Bronchial epithelial cell (primary cell): Measurements from ENCODE around the gene IGIP. TPM values are rescaled to one million over a fixed set of nuclear protein-coding genes. Genes with fewer than 3 reads are reported as not detected.

Experiments
- DNase-seq: peaks from one replicate; pipeline ENCODE4 v3.0.0-alpha.2; 2010; ENCODE audit warnings: low read depth
- FAIRE-seq: peaks from 2 replicates; lab custom pipeline; 2011; peaks lifted over from hg19 to GRCh38; lab: Jason Lieb, UNC
- H3K27me3 ChIP-seq: 2 replicates; pipeline ENCODE4 v1.5.1; 2011; ENCODE audit warnings: low read length; ENCODE audit not compliant: control insufficient read depth, insufficient read depth
- H3K36me3 ChIP-seq: 2 replicates; pipeline ENCODE4 v1.5.1; 2011; ENCODE audit warnings: low read length; ENCODE audit not compliant: control insufficient read depth, insufficient read depth
- H3K4me3 ChIP-seq: 2 replicates; pipeline ENCODE4 v1.5.1; 2011; ENCODE audit warnings: mild to moderate bottlenecking, low read depth, low read length, control low read depth
- total RNA-seq: library from RNA; depleted of rRNA; stranded (reverse); fragments of >200 nt; gene quantifications from 2 replicates; pipeline ENCODE4 v1.2.1, GENCODE V29; 2014
- TF ChIP-seq, protein P1 (sequence below): IDR thresholded peaks from 2 replicates; pipeline ENCODE4 v1.5.1; 2011; ENCODE audit warnings: mild to moderate bottlenecking, moderate library complexity, low read length, control low read depth, inconsistent platforms; ENCODE audit not compliant: insufficient read depth, severe bottlenecking

Gene IGIP
- total RNA-seq, 1 donor from 2014 or later: 5.3 TPM

DNA sequence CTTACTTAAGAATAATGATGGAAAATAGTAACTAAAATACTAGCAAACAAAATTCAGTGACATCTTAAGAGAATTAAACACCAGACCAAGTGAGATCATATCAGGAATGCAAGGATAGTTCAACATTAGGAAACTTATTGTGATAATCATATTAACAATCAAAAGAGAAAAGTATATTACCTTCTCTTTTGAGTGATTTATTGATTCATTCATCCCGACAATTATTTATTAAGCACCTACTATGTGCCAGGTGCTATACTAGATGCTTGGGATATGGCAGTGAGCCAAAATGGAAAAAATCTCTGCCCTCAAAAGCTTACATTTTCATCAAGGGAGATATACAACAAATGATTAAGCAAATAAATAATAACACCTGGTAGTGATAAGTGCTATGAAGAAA, 35.5 kb upstream of the IGIP start:
- Histone ChIP-seq H3K27me3 (no peaks in the 10 kb centered on the region), H3K4me3 (no peak overlapping the region), H3K36me3 (no peaks in the 10 kb centered on the region)
- no peak for FAIRE-seq
- TF ChIP-seq, protein P1, sequence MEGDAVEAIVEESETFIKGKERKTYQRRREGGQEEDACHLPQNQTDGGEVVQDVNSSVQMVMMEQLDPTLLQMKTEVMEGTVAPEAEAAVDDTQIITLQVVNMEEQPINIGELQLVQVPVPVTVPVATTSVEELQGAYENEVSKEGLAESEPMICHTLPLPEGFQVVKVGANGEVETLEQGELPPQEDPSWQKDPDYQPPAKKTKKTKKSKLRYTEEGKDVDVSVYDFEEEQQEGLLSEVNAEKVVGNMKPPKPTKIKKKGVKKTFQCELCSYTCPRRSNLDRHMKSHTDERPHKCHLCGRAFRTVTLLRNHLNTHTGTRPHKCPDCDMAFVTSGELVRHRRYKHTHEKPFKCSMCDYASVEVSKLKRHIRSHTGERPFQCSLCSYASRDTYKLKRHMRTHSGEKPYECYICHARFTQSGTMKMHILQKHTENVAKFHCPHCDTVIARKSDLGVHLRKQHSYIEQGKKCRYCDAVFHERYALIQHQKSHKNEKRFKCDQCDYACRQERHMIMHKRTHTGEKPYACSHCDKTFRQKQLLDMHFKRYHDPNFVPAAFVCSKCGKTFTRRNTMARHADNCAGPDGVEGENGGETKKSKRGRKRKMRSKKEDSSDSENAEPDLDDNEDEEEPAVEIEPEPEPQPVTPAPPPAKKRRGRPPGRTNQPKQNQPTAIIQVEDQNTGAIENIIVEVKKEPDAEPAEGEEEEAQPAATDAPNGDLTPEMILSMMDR: no peak
- no peak for DNase-seq

DNA sequence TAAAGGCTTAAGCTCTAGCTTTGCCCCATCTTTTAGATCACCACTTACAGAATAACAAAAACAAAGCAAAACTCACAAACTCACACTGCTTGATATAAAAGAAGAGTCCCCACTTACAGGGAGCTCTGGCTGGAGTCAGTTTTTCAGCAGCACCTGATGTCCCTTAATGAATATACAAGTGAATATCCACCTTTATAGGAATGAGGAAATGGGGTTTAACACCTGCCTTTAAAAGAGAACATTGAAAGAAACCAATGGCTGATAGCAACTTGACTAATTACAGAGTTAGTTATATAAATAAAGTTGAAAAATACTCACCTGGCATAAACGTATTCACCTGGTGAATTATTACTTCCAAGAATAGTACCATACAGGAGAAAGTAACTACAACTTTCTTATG, 32.6 kb upstream of the IGIP start:
- TF ChIP-seq, protein P1: no peak
- no peaks in the 10 kb centered on the region for H3K27me3 ChIP-seq
- DNase-seq (no peak), FAIRE-seq (no peak)
- no peak overlapping the region for H3K4me3 ChIP-seq
- no peaks in the 10 kb centered on the region for H3K36me3 ChIP-seq

DNA sequence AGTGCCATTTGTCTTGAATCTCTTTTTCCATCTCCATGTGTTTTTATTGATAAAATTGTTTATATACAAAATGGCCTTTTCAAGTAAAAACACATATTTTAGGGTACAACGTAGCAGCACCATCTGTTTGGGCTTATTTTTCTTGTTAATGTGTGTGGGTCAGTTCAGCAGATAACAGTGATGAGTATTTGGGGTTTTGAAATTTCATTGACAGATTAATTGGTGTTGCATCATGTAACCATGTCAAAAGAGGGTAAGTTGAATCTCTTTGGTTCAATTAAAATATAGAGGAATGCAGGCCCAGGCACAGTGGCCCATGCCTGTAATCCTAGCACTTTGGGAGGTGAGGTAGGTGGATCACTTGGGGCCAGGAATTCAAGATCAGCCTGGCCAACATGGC, 31.9 kb upstream of the IGIP start:
- no peak overlapping the region for H3K4me3 ChIP-seq
- no peak for DNase-seq
- no peak for FAIRE-seq
- no peaks in the 10 kb centered on the region for H3K27me3 ChIP-seq
- H3K36me3 ChIP-seq: no peaks in the 10 kb centered on the region
- TF ChIP-seq, protein P1: no peak

DNA sequence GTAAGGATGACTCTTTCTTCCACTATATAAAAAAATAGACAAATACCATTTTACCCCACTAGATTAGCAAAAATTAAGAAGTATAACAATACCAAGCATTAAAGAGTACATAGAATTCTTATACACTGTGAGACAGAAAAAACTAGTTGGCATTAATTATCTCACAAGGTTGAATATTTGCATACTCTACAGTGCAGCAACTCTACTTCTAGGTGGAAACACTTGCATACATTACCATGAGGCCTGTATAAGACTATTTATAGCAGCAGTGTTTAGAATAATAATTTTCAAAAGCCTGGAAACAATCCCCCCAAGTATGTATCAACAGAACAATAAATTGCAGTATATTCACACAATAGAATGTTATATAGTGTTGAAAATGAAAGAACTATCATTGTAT, 30.8 kb upstream of the IGIP start:
- FAIRE-seq (no peak), DNase-seq (no peak)
- Histone ChIP-seq H3K27me3 (no peaks in the 10 kb centered on the region), H3K4me3 (no peak overlapping the region), H3K36me3 (no peaks in the 10 kb centered on the region)
- TF ChIP-seq, protein P1: no peak

DNA sequence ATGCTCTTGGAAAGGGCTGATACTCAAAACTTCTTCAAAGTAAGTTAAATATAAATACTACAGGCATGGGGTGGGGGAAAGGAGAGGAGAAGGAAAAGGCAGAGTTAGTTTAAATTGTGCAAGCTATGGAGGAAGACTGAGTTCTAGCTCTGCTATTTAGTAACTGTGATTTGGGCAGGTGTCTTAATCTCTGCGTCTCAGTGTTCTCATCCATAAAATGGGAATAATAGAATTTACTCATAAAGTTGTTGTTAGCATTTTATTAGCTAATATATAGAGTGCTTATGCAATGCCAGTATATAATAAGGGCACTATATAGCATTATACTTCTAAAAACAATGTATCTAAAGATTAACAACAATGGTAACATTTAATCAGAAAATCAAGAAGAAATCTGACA, 24.6 kb upstream of the IGIP start:
- Histone ChIP-seq H3K36me3 (no peaks in the 10 kb centered on the region), H3K27me3 (no peaks in the 10 kb centered on the region), H3K4me3 (no peak overlapping the region)
- TF ChIP-seq, protein P1: no peak
- no peak for DNase-seq
- FAIRE-seq: no peak

DNA sequence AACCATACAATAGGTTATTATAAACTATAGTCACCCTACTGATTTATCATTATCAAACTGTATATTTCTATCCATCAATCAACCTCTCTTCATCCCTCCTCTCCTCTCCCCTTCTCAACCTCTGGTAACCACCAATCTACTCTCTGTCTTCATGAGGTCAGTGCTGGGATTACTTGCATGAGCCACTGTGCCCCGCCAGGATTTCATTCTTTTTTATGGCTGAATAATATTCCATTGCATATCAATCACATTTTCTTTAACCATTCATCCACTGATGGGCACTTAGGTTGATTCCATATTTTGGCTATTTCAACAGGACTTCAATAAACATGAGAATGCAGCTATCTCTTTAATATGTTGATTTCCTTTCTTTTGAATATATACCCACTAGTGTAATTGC, 22.6 kb upstream of the IGIP start:
- FAIRE-seq: no peak
- Histone ChIP-seq H3K4me3 (no peak overlapping the region), H3K27me3 (no peaks in the 10 kb centered on the region), H3K36me3 (no peaks in the 10 kb centered on the region)
- TF ChIP-seq, protein P1: no peak
- no peak for DNase-seq
